Ascending aorta (tissue), 2 donors: ENCODE measurements around the gene CEP192. TPM values are rescaled to one million over a fixed set of nuclear protein-coding genes. Genes with fewer than 3 reads are reported as not detected.
A peak's percentile ranks its signal among the peaks of the same experiment; 100 is the strongest.
"Not testable (repeated sequence)": the region's sequence is repeated elsewhere in the genome, so short reads cannot be mapped to it uniquely, and the experiment has no call there.

ENCODE experiments used
- DNase-seq, 2 donors: peaks; one replicate each; pipeline ENCODE4 v3.0.0-alpha.2; 2019; ENCODE audit warnings: low spot score in 2 of 2
- H3K27ac ChIP-seq, 2 donors: fragments of 200-600 bp; sonication (generic); one replicate each; pipeline ENCODE4 v1.5.1; 2016 to 2017; ENCODE audit warnings: mild to moderate bottlenecking in 1 of 2
- H3K27me3 ChIP-seq: fragments of 200-600 bp; sonication (generic); one replicate; pipeline ENCODE4 v1.5.1; 2017
- H3K36me3 ChIP-seq, 2 donors: fragments of 200-600 bp; sonication (generic); one replicate each; pipeline ENCODE4 v1.5.1; 2016
- H3K4me1 ChIP-seq, 2 donors: fragments of 200-600 bp; sonication (generic); one replicate each; pipeline ENCODE4 v1.5.1; 2016 to 2017; ENCODE audit warnings: mild to moderate bottlenecking in 1 of 2
- H3K4me3 ChIP-seq, 2 donors: fragments of 200-600 bp; sonication (generic); one replicate each; pipeline ENCODE4 v1.5.1; 2016 to 2017; ENCODE audit warnings: mild to moderate bottlenecking in 1 of 2
- H3K9me3 ChIP-seq, 2 donors: fragments of 200-600 bp; sonication (generic); one replicate each; pipeline ENCODE4 v1.5.1; 2016
- intact Hi-C: fragments of 100-400 bp; cut with DNase I; formaldehyde crosslinking; loops from one replicate; pipeline ENCODE4 v1.15.1; 2023
- total RNA-seq: library from RNA; depleted of rRNA; stranded (reverse); fragments of >200 nt; gene quantifications from one replicate; pipeline ENCODE4 v1.1.0, GENCODE V29; 2016
- TF ChIP-seq, protein P1 (sequence below), 3 experiments: fragments of 200-600 bp in 2 of 3; fragments of 450-650 bp in 1 of 3; sonication (generic) in 2 of 3; IDR thresholded peaks; one replicate each; pipeline ENCODE4 v1.5.1; 2016 to 2019; ENCODE audit warnings: antibody characterized with exemption in 3 of 3, mild to moderate bottlenecking in 1 of 3, moderate library complexity in 1 of 3

The CEP192 gene
- total RNA-seq, 1 donor from 2014 or later, result 3.1 TPM

DNA sequence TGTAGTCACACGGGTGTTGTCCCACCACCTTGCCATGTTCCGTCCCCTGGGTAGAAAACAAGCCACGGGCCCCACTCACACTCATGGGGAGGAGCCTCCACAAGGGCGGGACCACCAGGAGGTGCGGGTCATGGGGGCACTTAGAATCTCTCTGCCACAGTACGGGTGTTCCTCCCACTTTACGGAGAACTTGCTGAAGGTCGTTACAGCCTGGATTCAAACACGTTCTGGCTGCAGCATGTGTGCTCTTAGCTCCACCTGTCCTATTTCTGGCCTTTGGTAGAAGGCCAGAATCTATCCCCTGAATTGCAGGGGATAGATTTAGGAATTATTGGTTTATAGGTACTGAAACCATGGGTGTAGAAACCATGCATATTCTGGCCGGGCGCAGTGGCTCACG is 14.9 kb upstream of the CEP192 start:
- peak overlapping the region in 1 of 2 donors; percentile 32 for H3K27ac ChIP-seq
- no peak for DNase-seq
- H3K27me3 ChIP-seq, result no peaks in the 10 kb centered on the region
- no peaks in the 10 kb centered on the region for H3K9me3 ChIP-seq
- H3K4me1 ChIP-seq, result no peaks in the 10 kb centered on the region
- H3K36me3 ChIP-seq, result peaks cover 16 to 61% of the 10 kb centered on the region in 2 donors
- TF ChIP-seq, protein P1, sequence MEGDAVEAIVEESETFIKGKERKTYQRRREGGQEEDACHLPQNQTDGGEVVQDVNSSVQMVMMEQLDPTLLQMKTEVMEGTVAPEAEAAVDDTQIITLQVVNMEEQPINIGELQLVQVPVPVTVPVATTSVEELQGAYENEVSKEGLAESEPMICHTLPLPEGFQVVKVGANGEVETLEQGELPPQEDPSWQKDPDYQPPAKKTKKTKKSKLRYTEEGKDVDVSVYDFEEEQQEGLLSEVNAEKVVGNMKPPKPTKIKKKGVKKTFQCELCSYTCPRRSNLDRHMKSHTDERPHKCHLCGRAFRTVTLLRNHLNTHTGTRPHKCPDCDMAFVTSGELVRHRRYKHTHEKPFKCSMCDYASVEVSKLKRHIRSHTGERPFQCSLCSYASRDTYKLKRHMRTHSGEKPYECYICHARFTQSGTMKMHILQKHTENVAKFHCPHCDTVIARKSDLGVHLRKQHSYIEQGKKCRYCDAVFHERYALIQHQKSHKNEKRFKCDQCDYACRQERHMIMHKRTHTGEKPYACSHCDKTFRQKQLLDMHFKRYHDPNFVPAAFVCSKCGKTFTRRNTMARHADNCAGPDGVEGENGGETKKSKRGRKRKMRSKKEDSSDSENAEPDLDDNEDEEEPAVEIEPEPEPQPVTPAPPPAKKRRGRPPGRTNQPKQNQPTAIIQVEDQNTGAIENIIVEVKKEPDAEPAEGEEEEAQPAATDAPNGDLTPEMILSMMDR (IDR thresholded peaks at IDR 0.05), result no peak
- intact Hi-C loops, result no loop called here
- no peak overlapping the region for H3K4me3 ChIP-seq

DNA sequence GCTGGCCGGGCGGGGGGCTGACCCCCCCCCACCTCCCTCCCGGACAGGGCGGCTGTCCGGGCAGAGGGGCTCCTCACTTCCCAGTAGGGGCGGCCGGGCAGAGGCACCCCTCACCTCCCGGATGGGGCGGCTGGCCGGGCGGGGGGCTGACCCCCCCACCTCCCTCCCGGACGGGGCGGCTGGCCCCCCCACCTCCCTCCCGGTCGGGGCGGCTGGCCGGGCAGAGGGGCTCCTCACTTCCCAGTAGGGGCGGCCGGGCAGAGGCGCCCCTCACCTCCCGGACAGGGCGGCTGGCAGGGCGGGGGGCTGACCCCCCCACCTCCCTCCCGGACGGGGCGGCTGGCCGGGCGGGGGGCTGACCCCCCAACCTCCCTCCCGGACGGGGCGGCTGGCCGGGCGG is 11.1 kb upstream of the CEP192 start:
- intact Hi-C loops, DNase-seq, H3K4me1 ChIP-seq, H3K27ac ChIP-seq, H3K9me3 ChIP-seq, H3K27me3 ChIP-seq, H3K4me3 ChIP-seq: not testable (repeated sequence)
- H3K36me3 ChIP-seq, result peaks cover 5 to 44% of the 10 kb centered on the region in 2 donors

GRCh38 chr18:12989397-12990122 is 1.6 kb upstream of the CEP192 start:
- no peak for DNase-seq
- Histone ChIP-seq H3K4me3 (no peak overlapping the region), H3K4me1 (peaks cover 0 to 9% of the 10 kb centered on the region in 2 donors), H3K27ac (no peak overlapping the region), H3K9me3 (no peaks in the 10 kb centered on the region), H3K36me3 (peaks cover 0 to 4% of the 10 kb centered on the region in 2 donors), H3K27me3 (no peaks in the 10 kb centered on the region)
- TF ChIP-seq, protein P1 (IDR thresholded peaks at IDR 0.05), result no peak
- intact Hi-C loops, result loop anchor here (2.0 to 5.0 kb wide), 3 partner anchors 105 to 1009 kb away; partner anchors contain the start of genes IMPA2 and PTPN2

- peak overlapping the region in 1 of 2 donors; percentile 87 for H3K4me3 ChIP-seq
- H3K4me1 ChIP-seq, result peaks cover 0 to 9% of the 10 kb centered on the region in 2 donors
- DNase-seq, result no peak
- TF ChIP-seq, protein P1 (IDR thresholded peaks at IDR 0.05), result no peak
- H3K27me3 ChIP-seq, result no peaks in the 10 kb centered on the region
- no peak overlapping the region for H3K27ac ChIP-seq
- H3K36me3 ChIP-seq, result peaks cover 0 to 2% of the 10 kb centered on the region in 2 donors
- intact Hi-C loops, result loop anchor here (2.0 to 5.0 kb wide), 3 partner anchors 105 to 1009 kb away; partner anchors contain the start of genes IMPA2 and PTPN2
- no peaks in the 10 kb centered on the region for H3K9me3 ChIP-seq
Measured at GRCh38 chr18:12990123-12990475, 1.1 kb upstream of the CEP192 start.

DNA sequence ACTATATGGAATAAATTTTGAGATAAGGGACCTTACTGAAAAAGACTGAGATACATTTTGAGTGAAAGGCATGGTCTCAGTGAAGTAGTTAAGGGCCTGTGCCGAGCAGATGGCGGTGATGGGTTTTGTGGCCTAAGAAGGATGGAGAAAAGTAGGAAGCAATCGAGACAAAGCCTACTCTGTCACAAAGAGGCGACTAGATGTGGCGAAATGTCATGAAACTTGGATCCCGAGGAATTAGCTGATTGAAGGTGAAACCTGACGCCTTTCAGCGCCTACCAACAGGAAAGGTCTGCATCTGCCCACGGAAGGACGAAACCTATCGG is 558 bp upstream of the CEP192 start:
- TF ChIP-seq, protein P1 (IDR thresholded peaks at IDR 0.05), result no peak
- H3K27me3 ChIP-seq, result no peaks in the 10 kb centered on the region
- H3K9me3 ChIP-seq, result no peaks in the 10 kb centered on the region
- no peak overlapping the region for H3K27ac ChIP-seq
- peaks cover 0 to 9% of the 10 kb centered on the region in 2 donors for H3K4me1 ChIP-seq
- intact Hi-C loops, result loop anchor here (2.0 to 5.0 kb wide), 3 partner anchors 106 to 1010 kb away; partner anchors contain the start of genes IMPA2 and PTPN2
- DNase-seq, result no peak
- H3K4me3 ChIP-seq, result peak overlapping the region; percentile 61 to 87
- no peaks in the 10 kb centered on the region for H3K36me3 ChIP-seq

DNA sequence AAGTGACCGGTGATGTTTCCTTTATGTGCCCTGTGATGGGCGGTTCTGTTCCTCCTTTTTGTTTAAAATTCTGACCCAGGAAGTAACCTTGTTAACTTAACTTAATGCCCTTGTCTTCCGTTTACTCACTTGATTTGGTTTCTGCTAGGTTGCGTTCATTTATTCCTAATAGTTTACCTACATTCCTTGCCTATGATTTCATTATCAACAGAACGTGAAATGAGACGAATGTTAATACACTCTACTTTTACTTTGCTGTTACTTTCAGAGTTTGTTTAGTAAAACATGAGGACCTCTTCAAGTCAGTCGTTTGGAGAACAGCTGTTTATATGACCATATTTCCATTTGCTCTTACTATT is 638 bp downstream of the CEP192 start:
- intact Hi-C loops, result loop anchor here (1.0 to 5.0 kb wide), 5 partner anchors 43 to 1011 kb away; partner anchors contain the start of genes FAM210A, IMPA2, PTPN2 and RNMT
- no peaks in the 10 kb centered on the region for H3K9me3 ChIP-seq
- H3K27ac ChIP-seq, result peak overlapping the region; percentile 73 to 80
- H3K36me3 ChIP-seq, result no peaks in the 10 kb centered on the region
- TF ChIP-seq, protein P1 (IDR thresholded peaks at IDR 0.05), result no peak
- H3K4me1 ChIP-seq, result peaks cover 0 to 9% of the 10 kb centered on the region in 2 donors
- H3K27me3 ChIP-seq, result no peaks in the 10 kb centered on the region
- peak overlapping the region; percentile 61 to 87 for H3K4me3 ChIP-seq
- no peak for DNase-seq
